K562 (cell line): ENCODE results near the gene KCNN3. TPM values are rescaled to one million over a fixed set of nuclear protein-coding genes. Genes with fewer than 3 reads are reported as not detected.

Source experiments
- ATAC-seq: fragments of 200-7000 bp; cut with Tn5 transposase; 3 replicates; pipeline ENCODE4 v1.9.1; 2020; ENCODE audit warnings: moderate library complexity
- BruUV-seq: library from RNA; stranded (reverse); fragments of 400-500 nt; replicated peaks from 2 replicates; lab custom pipeline; 2021; lab: Mats Ljungman, UMichigan
- CTCF ChIA-PET: fragments of 300-600 bp; formaldehyde crosslinking; extraction: SDS; loops from one replicate; lab custom pipeline; 2021; ENCODE audit warnings: low intra/inter-chr PET ratio; lab: Yijun Ruan, JAX
- POLR2A ChIA-PET: fragments of 300-600, 350-650 bp; sonication (Branson Sonifier 250); formaldehyde crosslinking; extraction: SDS; loops from one replicate; lab custom pipeline; 2021; ENCODE audit warnings: antibody characterized with exemption, inconsistent platforms; lab: Yijun Ruan, JAX
- DNase-seq, 4 experiments: peaks; one replicate each; pipeline versions ENCODE4 v3.0.0 to v3.0.0-alpha.2; 2011 to 2018; ENCODE audit warnings: low spot score in 3 of 4, mixed read lengths in 3 of 4; ENCODE audit errors: extremely low read depth in 1 of 4
- FAIRE-seq: peaks from 2 replicates; lab custom pipeline; 2011; peaks lifted over from hg19 to GRCh38; lab: Jason Lieb, UNC
- H2AFZ ChIP-seq: 2 replicates; pipeline ENCODE4 v1.6.0; 2011; ENCODE audit warnings: low read depth, low read length, control low read depth, inconsistent platforms
- H3K27ac ChIP-seq: fragments of 200-600 bp; 3 replicates; pipeline ENCODE4 v1.8.0; 2011; ENCODE audit warnings: low read depth, mild to moderate bottlenecking, control low read depth, inconsistent platforms, low read length, moderate library complexity, mixed read lengths; ENCODE audit errors: extremely low read depth
- H3K27me3 ChIP-seq, 2 experiments: fragments of 300-600 bp in 1 of 2; 2 replicates in 1 of 2; 3 replicates in 1 of 2; pipeline versions ENCODE4 v1.6.0 to v1.8.0; 2011; ENCODE audit warnings: inconsistent platforms in 2 of 2, low read length in 2 of 2, mild to moderate bottlenecking in 1 of 2, mixed read lengths in 1 of 2, moderate library complexity in 1 of 2; ENCODE audit not compliant: control insufficient read depth in 2 of 2, insufficient read depth in 2 of 2
- H3K36me3 ChIP-seq: fragments of 300-600 bp; 3 replicates; pipeline ENCODE4 v1.8.0; 2011; ENCODE audit warnings: mild to moderate bottlenecking, low read length, inconsistent platforms; ENCODE audit not compliant: control insufficient read depth, insufficient read depth
- H3K4me1 ChIP-seq, 2 experiments: fragments of 200-600 bp in 1 of 2; replicated peaks in 1 of 2; 2 replicates in 1 of 2; 3 replicates in 1 of 2; pipeline versions ENCODE4 v1.5.1 to v1.8.0; 2011; ENCODE audit warnings: inconsistent platforms in 2 of 2, low read length in 2 of 2, mild to moderate bottlenecking in 1 of 2, mixed read lengths in 1 of 2, moderate library complexity in 1 of 2; ENCODE audit not compliant: control insufficient read depth in 2 of 2, insufficient read depth in 2 of 2
- H3K4me2 ChIP-seq: 2 replicates; pipeline ENCODE4 v1.6.1; 2011; ENCODE audit warnings: low read length, control low read depth, inconsistent platforms, mixed read lengths; ENCODE audit not compliant: insufficient read depth
- H3K4me3 ChIP-seq: fragments of 200-600 bp; sonication (generic), shearing (Covaris generic); 2 replicates; pipeline ENCODE4 v1.5.1; 2016; ENCODE audit warnings: control low read depth, inconsistent platforms
- H3K79me2 ChIP-seq: fragments of 200-600 bp; 3 replicates; pipeline ENCODE4 v1.8.0; 2011; ENCODE audit warnings: low read length, inconsistent platforms; ENCODE audit not compliant: control insufficient read depth, insufficient read depth
- H3K9ac ChIP-seq, 2 experiments: 2 replicates each; pipeline versions ENCODE4 v1.6.0 to v1.6.1; 2011; ENCODE audit warnings: low read depth in 2 of 2, low read length in 2 of 2, control low read depth in 1 of 2, inconsistent platforms in 1 of 2, mild to moderate bottlenecking in 1 of 2, mixed read lengths in 1 of 2; ENCODE audit not compliant: insufficient read depth in 1 of 2
- H3K9me1 ChIP-seq: one replicate; pipeline ENCODE4 v1.6.0; 2011; ENCODE audit warnings: inconsistent platforms, mild to moderate bottlenecking, low read length, moderate library complexity; ENCODE audit not compliant: control insufficient read depth, insufficient read depth
- H3K9me3 ChIP-seq: replicated peaks from 2 replicates; pipeline ENCODE4 v1.5.1; 2011; ENCODE audit warnings: low read depth, low read length, inconsistent platforms; ENCODE audit not compliant: control insufficient read depth, insufficient read depth
- H4K20me1 ChIP-seq: replicated peaks from 2 replicates; pipeline ENCODE4 v1.6.1; 2011; ENCODE audit warnings: low read length, inconsistent platforms, mixed read lengths; ENCODE audit not compliant: control insufficient read depth, insufficient read depth
- MEIS2 ChIP-seq: fragments of 450-650 bp; IDR thresholded peaks from 2 replicates; pipeline ENCODE4 v1.6.1; 2014; ENCODE audit warnings: mild to moderate bottlenecking; ENCODE audit not compliant: partially characterized antibody
- PBX2 ChIP-seq, 2 experiments: IDR thresholded peaks in 1 of 2; conservative IDR thresholded peaks in 1 of 2; 2 replicates each; pipeline ENCODE4 v1.6.1; 2016; ENCODE audit warnings: low read depth in 2 of 2, mild to moderate bottlenecking in 1 of 2, missing compliant biosample characterization in 1 of 2, missing genetic modification characterization in 1 of 2, moderate library complexity in 1 of 2
- WGBS: fragments of 100-300 bp; shearing (Covaris generic); methylation state at CpG from one replicate; pipeline ENCODE4 v1.1.6; 2016; ENCODE audit warnings: low coverage, mixed read lengths; ENCODE audit not compliant: insufficient coverage; ENCODE audit errors: missing lambda C conversion rate; 5-methylcytosine and 5-hydroxymethylcytosine counted together
- in situ Hi-C: fragments of 300-500 bp; cut with MboI; formaldehyde crosslinking; loops from 4 replicates; pipeline ENCODE4 v1.15.0; 2018; ENCODE audit warnings: inconsistent platforms, mixed read lengths
- intact Hi-C: fragments of 100-400 bp; cut with micrococcal nuclease; formaldehyde crosslinking; loops from 2 replicates; pipeline ENCODE4 v1.14.2; 2022
- polyA plus RNA-seq, 8 experiments: library from polyadenylated mRNA; depleted of rRNA in 4 of 8; stranded (reverse) in 5 of 8; unstranded in 3 of 8; fragments of >200 nt; fragmentation: Nextera tagmentation in 2 of 8; fragmentation: Illumina TruSeq in 1 of 8; extraction: Ambion mirVana in 2 of 8; extraction: Trizol in 1 of 8; gene quantifications; 2 replicates each; pipeline versions ENCODE4 v1.2.1 to v1.2.3, GENCODE V29; 2011 to 2014; ENCODE audit warnings: inconsistent platforms in 1 of 8, missing spikeins in 1 of 8
- total RNA-seq, 7 experiments: library from RNA; depleted of rRNA in 6 of 7; stranded (reverse); fragments of >200 nt in 6 of 7; fragmentation: Illumina TruSeq in 2 of 7; extraction: Trizol in 2 of 7; gene quantifications; 2 replicates each; pipeline versions ENCODE4 v1.2.1 to v1.2.3, GENCODE V29; 2011 to 2021; ENCODE audit warnings: low replicate concordance in 1 of 7
- TF ChIP-seq, protein P1 (sequence below): fragments of 450-650 bp; IDR thresholded peaks from 2 replicates; pipeline ENCODE4 v1.6.1; 2017; ENCODE audit warnings: antibody characterized with exemption
- TF ChIP-seq, protein P2 (sequence below): fragments of 450-650 bp; IDR thresholded peaks from 2 replicates; pipeline ENCODE4 v1.6.1; 2016
- TF ChIP-seq, protein P3 (sequence below), 2 experiments: fragments of 450-650 bp; IDR thresholded peaks; 2 replicates each; pipeline ENCODE4 v1.6.1; 2018; ENCODE audit warnings: mild to moderate bottlenecking in 2 of 2, low read depth in 1 of 2; ENCODE audit not compliant: partially characterized antibody in 2 of 2

KCNN3 gene
- total and polyA plus RNA-seq, 9 of the 15 experiments (the other 6 are each of a cell fraction or from before 2014, with no cell fraction given): 0.02 to 0.03 TPM; not detected in 7

DNA sequence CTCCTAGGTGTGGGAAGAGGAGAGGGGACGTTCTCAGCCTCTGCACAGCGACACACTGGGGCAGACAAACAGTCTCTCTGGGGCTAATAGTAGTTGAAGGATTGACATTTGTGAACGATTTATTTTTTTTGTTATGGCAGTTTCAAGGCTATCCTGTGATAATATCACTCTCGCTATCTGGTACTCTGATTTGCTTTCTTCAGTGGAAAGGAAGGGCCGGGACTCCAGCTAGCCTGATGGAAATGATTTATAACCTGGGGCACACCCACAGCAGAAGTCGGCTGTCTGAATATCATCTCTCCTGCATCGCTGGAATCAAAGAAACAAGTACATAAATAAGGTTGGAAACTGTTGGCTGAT, 122.7 kb downstream of the KCNN3 start:
- no peaks in the 10 kb centered on the region for H3K36me3 ChIP-seq
- intact Hi-C loops (loop anchor here (5.0 kb wide), 1 partner anchor 80 kb away; no protein-coding TSS in a partner anchor), in situ Hi-C loops (no loop called here)
- H3K4me3 ChIP-seq: no peak overlapping the region
- ChIA-PET POLR2A (interaction anchor here (1.3 to 1.6 kb wide), 2 partner anchors 20 to 74 kb away, joined by 3 read pairs; no protein-coding TSS in a partner anchor), CTCF (interaction anchor here (0.6 kb wide), 1 partner anchor 152 kb away, joined by 3 read pairs; no protein-coding TSS in a partner anchor)
- TF ChIP-seq, protein P1, sequence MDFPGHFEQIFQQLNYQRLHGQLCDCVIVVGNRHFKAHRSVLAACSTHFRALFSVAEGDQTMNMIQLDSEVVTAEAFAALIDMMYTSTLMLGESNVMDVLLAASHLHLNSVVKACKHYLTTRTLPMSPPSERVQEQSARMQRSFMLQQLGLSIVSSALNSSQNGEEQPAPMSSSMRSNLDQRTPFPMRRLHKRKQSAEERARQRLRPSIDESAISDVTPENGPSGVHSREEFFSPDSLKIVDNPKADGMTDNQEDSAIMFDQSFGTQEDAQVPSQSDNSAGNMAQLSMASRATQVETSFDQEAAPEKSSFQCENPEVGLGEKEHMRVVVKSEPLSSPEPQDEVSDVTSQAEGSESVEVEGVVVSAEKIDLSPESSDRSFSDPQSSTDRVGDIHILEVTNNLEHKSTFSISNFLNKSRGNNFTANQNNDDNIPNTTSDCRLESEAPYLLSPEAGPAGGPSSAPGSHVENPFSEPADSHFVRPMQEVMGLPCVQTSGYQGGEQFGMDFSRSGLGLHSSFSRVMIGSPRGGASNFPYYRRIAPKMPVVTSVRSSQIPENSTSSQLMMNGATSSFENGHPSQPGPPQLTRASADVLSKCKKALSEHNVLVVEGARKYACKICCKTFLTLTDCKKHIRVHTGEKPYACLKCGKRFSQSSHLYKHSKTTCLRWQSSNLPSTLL: no peak
- TF ChIP-seq PBX2 (CRISPR knock-in tag; IDR thresholded peaks at IDR 0.05; ENCODE audit: low read depth): no peak
- peak; percentile 77 for TF ChIP-seq PBX2 (tag; conservative IDR thresholded peaks at IDR 0.05; ENCODE audit: low read depth)
- TF ChIP-seq, protein P2, sequence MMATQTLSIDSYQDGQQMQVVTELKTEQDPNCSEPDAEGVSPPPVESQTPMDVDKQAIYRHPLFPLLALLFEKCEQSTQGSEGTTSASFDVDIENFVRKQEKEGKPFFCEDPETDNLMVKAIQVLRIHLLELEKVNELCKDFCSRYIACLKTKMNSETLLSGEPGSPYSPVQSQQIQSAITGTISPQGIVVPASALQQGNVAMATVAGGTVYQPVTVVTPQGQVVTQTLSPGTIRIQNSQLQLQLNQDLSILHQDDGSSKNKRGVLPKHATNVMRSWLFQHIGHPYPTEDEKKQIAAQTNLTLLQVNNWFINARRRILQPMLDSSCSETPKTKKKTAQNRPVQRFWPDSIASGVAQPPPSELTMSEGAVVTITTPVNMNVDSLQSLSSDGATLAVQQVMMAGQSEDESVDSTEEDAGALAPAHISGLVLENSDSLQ: peak; percentile 50
- TF ChIP-seq, protein P3, sequence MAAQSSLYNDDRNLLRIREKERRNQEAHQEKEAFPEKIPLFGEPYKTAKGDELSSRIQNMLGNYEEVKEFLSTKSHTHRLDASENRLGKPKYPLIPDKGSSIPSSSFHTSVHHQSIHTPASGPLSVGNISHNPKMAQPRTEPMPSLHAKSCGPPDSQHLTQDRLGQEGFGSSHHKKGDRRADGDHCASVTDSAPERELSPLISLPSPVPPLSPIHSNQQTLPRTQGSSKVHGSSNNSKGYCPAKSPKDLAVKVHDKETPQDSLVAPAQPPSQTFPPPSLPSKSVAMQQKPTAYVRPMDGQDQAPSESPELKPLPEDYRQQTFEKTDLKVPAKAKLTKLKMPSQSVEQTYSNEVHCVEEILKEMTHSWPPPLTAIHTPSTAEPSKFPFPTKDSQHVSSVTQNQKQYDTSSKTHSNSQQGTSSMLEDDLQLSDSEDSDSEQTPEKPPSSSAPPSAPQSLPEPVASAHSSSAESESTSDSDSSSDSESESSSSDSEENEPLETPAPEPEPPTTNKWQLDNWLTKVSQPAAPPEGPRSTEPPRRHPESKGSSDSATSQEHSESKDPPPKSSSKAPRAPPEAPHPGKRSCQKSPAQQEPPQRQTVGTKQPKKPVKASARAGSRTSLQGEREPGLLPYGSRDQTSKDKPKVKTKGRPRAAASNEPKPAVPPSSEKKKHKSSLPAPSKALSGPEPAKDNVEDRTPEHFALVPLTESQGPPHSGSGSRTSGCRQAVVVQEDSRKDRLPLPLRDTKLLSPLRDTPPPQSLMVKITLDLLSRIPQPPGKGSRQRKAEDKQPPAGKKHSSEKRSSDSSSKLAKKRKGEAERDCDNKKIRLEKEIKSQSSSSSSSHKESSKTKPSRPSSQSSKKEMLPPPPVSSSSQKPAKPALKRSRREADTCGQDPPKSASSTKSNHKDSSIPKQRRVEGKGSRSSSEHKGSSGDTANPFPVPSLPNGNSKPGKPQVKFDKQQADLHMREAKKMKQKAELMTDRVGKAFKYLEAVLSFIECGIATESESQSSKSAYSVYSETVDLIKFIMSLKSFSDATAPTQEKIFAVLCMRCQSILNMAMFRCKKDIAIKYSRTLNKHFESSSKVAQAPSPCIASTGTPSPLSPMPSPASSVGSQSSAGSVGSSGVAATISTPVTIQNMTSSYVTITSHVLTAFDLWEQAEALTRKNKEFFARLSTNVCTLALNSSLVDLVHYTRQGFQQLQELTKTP (IDR thresholded peaks at IDR 0.05; ENCODE audit: low read depth in 1 of 2, partially characterized antibody in 2 of 2): no peak
- peak; percentile 53 for TF ChIP-seq MEIS2
- no peaks in the 10 kb centered on the region for H3K9me3 ChIP-seq
- peaks cover 59 to 93% of the 10 kb centered on the region in 2 experiments for H3K27me3 ChIP-seq
- BruUV-seq: no TSS peak
- no peak overlapping the region for H3K4me2 ChIP-seq
- no peaks in the 10 kb centered on the region for H3K79me2 ChIP-seq
- ATAC-seq (no peak), FAIRE-seq (no peak), DNase-seq (no peak)
- WGBS: 0% methylated on average over 7 of the region's 7 CpGs
- H4K20me1 ChIP-seq: peaks cover 14% of the 10 kb centered on the region; the same call in 1 of the 2 replicates
- H3K4me1 ChIP-seq: no peaks in the 10 kb centered on the region
- H3K27ac ChIP-seq: no peak overlapping the region
- H3K9me1 ChIP-seq: no peaks in the 10 kb centered on the region
- no peak overlapping the region for H3K9ac ChIP-seq
- no peak overlapping the region for H2AFZ ChIP-seq
